Esophagus (tissue), 2 donors: ENCODE results near the gene PTPRJ. TPM values are rescaled to one million over a fixed set of nuclear protein-coding genes. Genes with fewer than 3 reads are reported as not detected.

Experiments
- H3K27ac ChIP-seq, 2 donors: one replicate each; pipeline ENCODE4 v1.5.1; 2013; ENCODE audit warnings: low read depth in 2 of 2, mild to moderate bottlenecking in 2 of 2, inconsistent platforms in 1 of 2, low read length in 1 of 2, moderate library complexity in 1 of 2
- H3K27me3 ChIP-seq, 2 donors: one replicate each; pipeline ENCODE4 v1.6.1; 2013; ENCODE audit warnings: low read length in 2 of 2, control low read depth in 1 of 2, mild to moderate bottlenecking in 1 of 2; ENCODE audit not compliant: insufficient read depth in 2 of 2, control insufficient read depth in 1 of 2
- H3K36me3 ChIP-seq, 2 donors: one replicate each; pipeline ENCODE4 v1.6.1; 2013; ENCODE audit warnings: low read length in 1 of 2; ENCODE audit not compliant: control insufficient read depth in 2 of 2, insufficient read depth in 2 of 2
- H3K4me1 ChIP-seq, 2 donors: one replicate each; pipeline ENCODE4 v1.6.1; 2013; ENCODE audit warnings: low read length in 1 of 2; ENCODE audit not compliant: control insufficient read depth in 2 of 2, insufficient read depth in 2 of 2
- H3K4me3 ChIP-seq, 2 donors: one replicate each; pipeline ENCODE4 v1.5.1; 2013; ENCODE audit warnings: low read length in 2 of 2, mild to moderate bottlenecking in 2 of 2, low read depth in 1 of 2, moderate library complexity in 1 of 2
- H3K9me3 ChIP-seq, 2 donors: one replicate each; pipeline ENCODE4 v1.6.1; 2013; ENCODE audit warnings: mild to moderate bottlenecking in 2 of 2, low read depth in 1 of 2, low read length in 1 of 2, moderate library complexity in 1 of 2; ENCODE audit not compliant: control insufficient read depth in 2 of 2, insufficient read depth in 1 of 2
- WGBS, 2 donors: extraction: QIAGEN DNeasy Blood & Tissue Kit; methylation state at CpG; one replicate each; pipeline ENCODE4 v1.1.7; 2013; 5-methylcytosine and 5-hydroxymethylcytosine counted together
- polyA plus RNA-seq, 2 donors: library from polyadenylated mRNA; stranded (reverse); fragments of 200-250 nt; gene quantifications; one replicate each; pipeline ENCODE4 v1.2.3, GENCODE V29; 2013
- donor health status: healthy with polysubstance abuse.
- donor health status: Bipolar disorder and iron deficiency.

PTPRJ gene
- polyA plus RNA-seq, 2 donors = 0.47 to 0.55 TPM

DNA sequence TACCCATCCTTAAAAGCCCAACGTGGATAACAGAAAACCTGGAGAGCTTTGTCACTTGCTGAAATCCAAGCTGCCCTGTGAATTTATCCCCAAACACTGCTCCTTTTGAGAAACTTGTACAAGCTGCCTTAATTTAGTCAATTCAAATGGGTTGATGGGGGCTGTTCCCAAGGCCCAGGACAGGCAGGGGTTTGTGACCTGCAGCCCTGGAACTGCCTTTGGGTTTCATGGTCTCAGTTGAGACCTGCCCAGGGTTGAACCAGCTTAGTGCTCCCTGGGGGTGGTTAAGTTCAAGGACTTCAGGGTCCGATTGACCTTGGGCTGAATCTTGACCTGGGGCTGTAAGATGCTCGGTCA, 124.2 kb downstream of the PTPRJ start:
- Histone ChIP-seq H3K4me3 (no peak overlapping the region), H3K9me3 (no peaks in the 10 kb centered on the region), H3K27me3 (no peaks in the 10 kb centered on the region), H3K4me1 (no peaks in the 10 kb centered on the region), H3K36me3 (no peaks in the 10 kb centered on the region), H3K27ac (no peak overlapping the region)
- WGBS, 2 donors = 73 to 77% methylated on average over 3 of the region's 3 CpGs

DNA sequence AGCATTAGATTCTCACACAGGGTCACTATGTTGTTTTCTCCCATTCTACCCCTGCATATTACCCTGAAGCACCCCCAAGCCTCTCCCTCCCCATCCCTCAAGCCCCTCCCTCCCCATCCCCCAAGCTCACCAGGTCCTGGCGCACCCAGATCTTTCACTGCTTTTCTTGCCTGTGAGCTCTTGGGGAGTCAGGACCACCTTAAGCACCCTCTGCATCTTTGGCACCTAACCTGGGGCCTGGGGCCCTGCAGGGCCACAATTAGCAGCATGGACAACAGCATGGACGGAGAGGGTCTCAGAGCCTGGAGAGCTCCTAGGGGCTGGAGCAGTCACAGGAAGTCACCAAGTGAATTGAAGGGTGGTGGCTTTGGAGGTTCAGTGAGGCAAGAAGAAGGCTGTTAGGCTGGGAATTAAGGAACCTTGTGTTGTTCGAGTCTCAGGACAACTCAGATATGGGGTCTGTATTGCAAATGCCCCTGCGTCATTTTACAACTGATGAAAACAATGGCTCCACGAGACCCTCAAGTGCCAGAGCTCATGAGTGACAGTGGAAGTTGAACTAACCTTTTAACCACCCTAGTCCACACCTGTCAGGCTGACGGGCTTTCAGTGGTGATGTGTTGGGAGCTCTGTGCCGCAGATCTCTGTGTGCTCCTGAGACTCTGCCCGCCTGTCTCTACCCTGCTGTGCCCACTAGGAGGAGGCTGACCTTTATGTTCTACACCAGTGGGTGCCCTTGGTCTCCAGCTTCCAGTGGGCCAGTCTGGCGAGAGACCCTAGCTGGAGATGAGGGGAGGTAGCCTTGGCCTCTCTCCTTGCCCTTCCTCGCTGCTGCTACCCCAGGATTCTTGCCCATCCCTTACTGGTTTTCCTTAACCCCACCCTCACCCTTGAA, 125.0 kb downstream of the PTPRJ start:
- no peak overlapping the region for H3K27ac ChIP-seq
- no peaks in the 10 kb centered on the region for H3K27me3 ChIP-seq
- no peaks in the 10 kb centered on the region for H3K9me3 ChIP-seq
- no peaks in the 10 kb centered on the region for H3K36me3 ChIP-seq
- no peak overlapping the region for H3K4me3 ChIP-seq
- WGBS, 2 donors = 94 to 95% methylated on average over 10 of the region's 10 CpGs
- no peaks in the 10 kb centered on the region for H3K4me1 ChIP-seq

DNA sequence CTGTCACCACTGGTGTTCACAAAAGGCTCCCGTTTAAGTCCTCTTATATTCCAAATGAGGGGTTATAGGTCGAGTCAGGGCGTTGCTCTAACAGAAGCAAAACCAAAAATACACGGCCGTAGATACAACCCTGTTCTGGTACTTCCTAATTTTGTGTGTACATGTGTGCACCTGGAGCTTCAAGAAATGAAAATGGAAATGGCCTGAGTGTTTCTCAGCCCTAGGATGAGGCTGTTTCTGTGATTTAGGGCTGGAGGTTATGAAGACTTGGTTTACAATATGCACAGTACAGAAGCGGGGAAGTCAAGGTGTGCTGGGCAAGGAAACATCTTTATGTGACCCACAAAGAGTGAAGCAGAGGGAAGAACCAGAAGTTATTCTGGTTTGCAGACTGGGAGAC, 125.8 kb downstream of the PTPRJ start:
- no peaks in the 10 kb centered on the region for H3K36me3 ChIP-seq
- no peaks in the 10 kb centered on the region for H3K27me3 ChIP-seq
- 77 to 80% methylated on average over 6 of the region's 6 CpGs for WGBS, 2 donors
- no peaks in the 10 kb centered on the region for H3K4me1 ChIP-seq
- no peak overlapping the region for H3K4me3 ChIP-seq
- H3K9me3 ChIP-seq = no peaks in the 10 kb centered on the region
- no peak overlapping the region for H3K27ac ChIP-seq

DNA sequence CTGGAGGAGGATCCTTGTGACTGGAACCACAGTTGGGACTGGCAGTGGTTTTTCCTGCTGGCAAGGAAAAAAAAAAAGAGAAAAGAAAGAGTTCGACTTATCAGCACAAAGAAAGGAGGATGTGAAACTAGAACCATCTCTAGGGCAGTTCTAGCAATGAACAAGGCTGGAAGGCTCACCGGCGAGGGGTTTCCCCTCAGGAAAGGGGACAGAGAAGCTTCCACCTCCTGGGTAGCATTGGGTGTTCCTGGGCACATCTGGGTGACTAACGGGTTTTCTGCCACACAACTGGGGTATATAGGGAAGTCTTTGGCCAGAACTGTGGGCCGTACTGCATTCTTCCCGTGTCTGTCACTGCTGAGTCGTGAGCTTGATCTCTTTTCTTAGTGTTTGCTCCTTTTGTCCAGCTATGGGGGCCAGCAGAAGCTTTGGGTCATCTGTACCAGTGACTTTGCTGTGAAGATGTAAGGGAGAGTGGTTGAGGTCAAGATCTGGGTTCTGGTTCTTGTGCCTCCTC, 126.9 kb downstream of the PTPRJ start:
- no peak overlapping the region for H3K4me3 ChIP-seq
- 68 to 76% methylated on average over 7 of the region's 7 CpGs for WGBS, 2 donors
- H3K27me3 ChIP-seq = no peaks in the 10 kb centered on the region
- no peaks in the 10 kb centered on the region for H3K36me3 ChIP-seq
- no peak overlapping the region for H3K27ac ChIP-seq
- no peaks in the 10 kb centered on the region for H3K9me3 ChIP-seq
- no peaks in the 10 kb centered on the region for H3K4me1 ChIP-seq

DNA sequence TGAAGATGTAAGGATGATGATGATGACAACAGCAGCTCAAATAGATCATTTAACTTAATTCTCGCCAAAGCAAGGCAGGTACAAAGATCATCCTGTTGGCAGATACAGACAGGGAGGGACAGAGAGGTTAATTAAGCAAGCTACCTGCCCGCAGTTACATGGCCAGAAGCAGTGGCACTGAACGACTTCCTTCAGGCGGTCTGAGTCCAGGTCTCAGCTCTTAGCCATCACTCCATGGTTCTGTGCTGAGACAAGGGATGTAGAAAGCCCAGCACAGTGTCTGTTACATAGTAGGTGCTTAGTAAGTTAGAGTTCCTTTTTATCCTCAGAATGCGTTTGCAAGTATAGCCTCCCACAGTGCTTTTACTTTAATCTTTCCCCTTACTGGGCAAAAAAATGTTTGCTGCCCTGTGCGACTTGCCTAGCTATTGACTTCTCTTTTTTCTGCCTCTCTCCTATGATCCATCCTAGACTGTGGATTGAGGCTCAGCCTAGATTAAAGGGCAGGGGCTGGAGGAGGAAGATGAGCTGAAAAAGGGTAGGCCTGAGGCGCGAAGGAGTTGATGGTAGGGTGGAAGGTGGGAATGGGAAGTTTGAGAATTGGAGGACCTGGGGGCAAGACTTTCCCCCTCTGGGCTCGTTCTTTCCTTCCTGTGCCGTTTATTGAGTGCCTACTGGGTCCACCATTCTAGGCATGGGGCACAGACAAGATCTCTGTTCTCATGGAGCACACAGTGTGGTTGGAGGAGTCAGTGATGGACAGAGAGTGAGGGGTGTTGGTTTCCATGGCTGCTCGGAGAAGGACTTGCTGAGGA, 128.1 kb downstream of the PTPRJ start:
- H3K4me3 ChIP-seq = no peak overlapping the region
- peak overlapping the region in 1 of 2 donors; percentile 42 for H3K27ac ChIP-seq
- H3K4me1 ChIP-seq = no peaks in the 10 kb centered on the region
- H3K9me3 ChIP-seq = no peaks in the 10 kb centered on the region
- H3K27me3 ChIP-seq = no peaks in the 10 kb centered on the region
- 83 to 85% methylated on average over 11 of the region's 11 CpGs for WGBS, 2 donors
- H3K36me3 ChIP-seq = no peaks in the 10 kb centered on the region

DNA sequence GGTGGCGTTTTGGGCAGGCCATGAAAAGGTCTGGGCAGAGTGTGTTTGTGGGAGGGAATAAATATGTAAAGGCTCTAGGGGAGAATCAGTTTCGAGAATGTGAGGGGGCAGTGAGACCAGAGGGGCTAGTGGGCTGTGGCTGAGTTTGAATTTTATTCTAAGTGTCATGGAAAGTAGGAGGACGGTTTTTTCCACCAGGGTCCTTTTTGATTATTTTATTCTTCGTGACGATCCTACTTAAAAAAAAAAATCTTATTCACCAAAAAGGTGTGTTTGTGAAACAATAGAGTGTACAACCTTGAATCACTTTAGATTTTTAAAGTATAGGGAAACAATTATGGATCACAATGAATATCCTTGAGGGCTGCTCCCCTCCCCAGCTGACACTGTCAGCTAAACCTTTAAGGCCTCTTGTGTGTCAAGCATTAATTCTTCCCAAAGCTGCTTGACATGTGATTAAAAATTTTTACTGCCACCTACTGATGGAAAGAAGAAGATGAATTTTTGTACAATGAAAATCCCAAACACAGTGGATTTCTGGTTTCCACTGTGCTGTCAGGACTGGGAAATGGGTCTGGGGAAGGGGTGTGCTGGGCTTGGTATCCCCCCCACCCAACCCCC, 128.8 kb downstream of the PTPRJ start:
- no peaks in the 10 kb centered on the region for H3K9me3 ChIP-seq
- H3K36me3 ChIP-seq = no peaks in the 10 kb centered on the region
- no peaks in the 10 kb centered on the region for H3K4me1 ChIP-seq
- H3K27me3 ChIP-seq = no peaks in the 10 kb centered on the region
- H3K27ac ChIP-seq = peak overlapping the region in 1 of 2 donors; percentile 42
- no peak overlapping the region for H3K4me3 ChIP-seq
- 77 to 82% methylated on average over 5 of the region's 5 CpGs for WGBS, 2 donors

DNA sequence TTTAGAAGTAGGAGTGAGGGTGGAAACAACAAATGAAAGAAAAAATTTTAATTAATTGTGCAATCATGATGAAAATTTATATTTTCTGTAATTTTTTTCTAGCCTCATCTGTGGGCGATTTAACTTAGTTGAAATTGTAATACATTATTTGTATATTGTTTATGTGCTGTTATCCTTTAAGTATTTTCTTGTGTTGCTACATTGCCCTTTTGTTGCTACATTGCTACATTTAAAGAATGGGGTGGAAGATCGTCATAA, 130.1 kb downstream of the PTPRJ start:
- Histone ChIP-seq H3K4me1 (no peaks in the 10 kb centered on the region), H3K4me3 (no peak overlapping the region), H3K27ac (no peak overlapping the region), H3K27me3 (no peaks in the 10 kb centered on the region), H3K36me3 (no peaks in the 10 kb centered on the region), H3K9me3 (no peaks in the 10 kb centered on the region)
- WGBS, 2 donors = 66 to 71% methylated on average over 2 of the region's 2 CpGs

DNA sequence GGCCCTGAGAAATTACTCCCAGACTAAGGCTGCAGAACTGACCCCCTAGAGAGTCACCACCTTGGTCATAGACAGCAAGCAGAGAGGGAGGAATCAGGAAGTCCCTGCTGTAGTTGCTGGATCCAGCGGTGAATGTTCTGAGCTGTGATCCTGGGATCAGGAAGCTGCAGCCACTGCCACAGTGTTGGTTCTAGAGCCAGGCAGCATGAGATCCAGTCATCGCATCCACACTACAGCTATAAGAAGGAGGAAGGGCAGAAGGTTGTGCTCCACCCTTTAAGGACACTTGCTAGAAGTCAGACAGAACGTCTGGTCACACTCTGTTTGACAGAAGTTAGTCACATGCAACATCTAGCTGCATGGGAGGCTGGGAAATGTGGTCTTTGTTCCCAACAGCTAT, 131.5 kb downstream of the PTPRJ start:
- WGBS, 2 donors = 61 to 69% methylated on average over 3 of the region's 3 CpGs
- Histone ChIP-seq H3K27me3 (no peaks in the 10 kb centered on the region), H3K4me3 (no peak overlapping the region), H3K36me3 (no peaks in the 10 kb centered on the region), H3K9me3 (no peaks in the 10 kb centered on the region), H3K27ac (no peak overlapping the region), H3K4me1 (no peaks in the 10 kb centered on the region)

DNA sequence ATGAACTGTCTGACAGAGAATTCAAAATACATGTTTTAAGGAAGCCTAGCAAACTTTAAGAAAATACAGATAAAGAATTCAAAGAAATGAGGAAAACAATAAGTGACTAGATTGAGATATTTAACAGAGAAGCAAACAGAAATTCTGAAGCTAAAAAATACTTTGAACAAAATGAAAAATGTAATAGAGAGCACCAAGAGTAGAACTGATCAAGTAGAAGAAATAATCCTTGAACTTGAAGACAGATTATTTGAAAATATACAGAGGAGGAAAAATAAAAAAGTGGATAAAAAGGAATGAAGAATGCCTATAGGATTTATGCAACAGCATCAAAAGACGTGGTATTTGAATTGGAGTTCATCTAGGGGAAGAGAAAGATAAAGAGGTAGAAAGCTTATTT, 134.4 kb downstream of the PTPRJ start:
- Histone ChIP-seq H3K36me3 (no peaks in the 10 kb centered on the region), H3K9me3 (no peaks in the 10 kb centered on the region), H3K27me3 (no peaks in the 10 kb centered on the region), H3K4me3 (no peak overlapping the region), H3K27ac (no peak overlapping the region), H3K4me1 (no peaks in the 10 kb centered on the region)
- 96 to 97% methylated on average over 1 of the region's 1 CpG for WGBS, 2 donors
